Choroid plexus epithelial cell (primary cell): ENCODE results near the gene SUSD3.

Source experiments
- DNase-seq: peaks from one replicate; pipeline ENCODE4 v3.0.0-alpha.2; 2010; ENCODE audit warnings: low read depth
- H3K4me3 ChIP-seq: 2 replicates; pipeline ENCODE4 v1.5.1; 2011; ENCODE audit warnings: low read depth, mild to moderate bottlenecking, control low read depth, low read length, moderate library complexity
- CTCF ChIP-seq: conservative IDR thresholded peaks from 2 replicates; pipeline ENCODE4 v1.5.1; 2011; ENCODE audit warnings: low read depth, mild to moderate bottlenecking, control low read depth, inconsistent platforms, low read length, moderate library complexity

Gene SUSD3

GRCh38 chr9:93107825-93108161 lies 49.3 kb downstream of the SUSD3 start:
- TF ChIP-seq CTCF: no peak
- no peak overlapping the region for H3K4me3 ChIP-seq
- DNase-seq: no peak

GRCh38 chr9:93108291-93109041 lies 50.0 kb downstream of the SUSD3 start:
- DNase-seq: no peak
- TF ChIP-seq CTCF: no peak
- H3K4me3 ChIP-seq: no peak overlapping the region

GRCh38 chr9:93110311-93110855 lies 51.9 kb downstream of the SUSD3 start:
- H3K4me3 ChIP-seq: no peak overlapping the region
- DNase-seq: no peak
- no peak for TF ChIP-seq CTCF

- no peak overlapping the region for H3K4me3 ChIP-seq
- no peak for DNase-seq
- no peak for TF ChIP-seq CTCF
Measured at GRCh38 chr9:93111001-93111370, 52.5 kb downstream of the SUSD3 start.

GRCh38 chr9:93111371-93112115 lies 53.0 kb downstream of the SUSD3 start:
- H3K4me3 ChIP-seq: no peak overlapping the region
- no peak for TF ChIP-seq CTCF
- peak; percentile 80 for DNase-seq

- no peak for DNase-seq
- no peak overlapping the region for H3K4me3 ChIP-seq
- TF ChIP-seq CTCF: no peak
Measured at GRCh38 chr9:93112116-93112863, 53.8 kb downstream of the SUSD3 start.
